Upper lobe of left lung (tissue), 6 donors: ENCODE data around the gene OR6C74. TPM values are rescaled to one million over a fixed set of nuclear protein-coding genes. Genes with fewer than 3 reads are reported as not detected.

Experiments
- ATAC-seq, 2 donors: fragments of 200-7000 bp; cut with Tn5 transposase; one replicate each; pipeline ENCODE4 v1.9.1; 2022; ENCODE audit warnings: mild to moderate bottlenecking in 2 of 2, moderate library complexity in 2 of 2; ENCODE audit not compliant: low FRiP score in 2 of 2
- DNase-seq, 2 donors: peaks; one replicate each; pipeline ENCODE4 v3.0.0-alpha.2; 2019 to 2020
- H3K27ac ChIP-seq, 4 donors: fragments of 200-600 bp; sonication (generic); one replicate each; pipeline ENCODE4 v1.5.1; 2016 to 2019
- H3K27me3 ChIP-seq, 4 donors: fragments of 200-600 bp; sonication (generic); one replicate each; pipeline ENCODE4 v1.5.1; 2017 to 2019
- H3K36me3 ChIP-seq, 4 donors: fragments of 200-600 bp; sonication (generic); one replicate each; pipeline ENCODE4 v1.5.1; 2016 to 2019
- H3K4me1 ChIP-seq, 4 donors: fragments of 200-600 bp; sonication (generic); one replicate each; pipeline ENCODE4 v1.5.1; 2018 to 2019
- H3K4me3 ChIP-seq, 4 donors: fragments of 200-600 bp; sonication (generic); one replicate each; pipeline ENCODE4 v1.5.1; 2017 to 2019; ENCODE audit warnings: mild to moderate bottlenecking in 2 of 4, moderate library complexity in 1 of 4
- H3K9me3 ChIP-seq, 4 donors: fragments of 200-600 bp; sonication (generic); one replicate each; pipeline ENCODE4 v1.5.1; 2018 to 2019
- CTCF ChIP-seq, 6 experiments: fragments of 450-650 bp in 4 of 6; fragments of 200-600 bp in 2 of 6; sonication (generic) in 2 of 6; IDR thresholded peaks; one replicate each; pipeline ENCODE4 v1.5.1; 2016 to 2019; ENCODE audit warnings: antibody characterized with exemption in 6 of 6
- EP300 ChIP-seq, 4 donors: sonication (generic); formaldehyde crosslinking; IDR thresholded peaks; one replicate each; pipeline ENCODE4 v1.5.1; 2017; ENCODE audit warnings: antibody characterized with exemption in 4 of 4, control low read depth in 2 of 4
- POLR2A ChIP-seq, 4 donors: fragments of 450-650 bp; IDR thresholded peaks; one replicate each; pipeline ENCODE4 v1.5.1; 2016 to 2017; ENCODE audit warnings: antibody characterized with exemption in 4 of 4, mild to moderate bottlenecking in 2 of 4
- POLR2AphosphoS5 ChIP-seq, 2 donors: sonication (generic); formaldehyde crosslinking; IDR thresholded peaks; one replicate each; pipeline ENCODE4 v1.5.1; 2017; ENCODE audit warnings: antibody characterized with exemption in 2 of 2
- WGBS, 2 donors: methylation state at CpG; one replicate each; pipeline ENCODE4 v1.1.5; 2017 to 2018; 5-methylcytosine and 5-hydroxymethylcytosine counted together
- total RNA-seq, 6 donors: library from RNA; depleted of rRNA in 4 of 6; stranded (reverse); fragments of >200 nt in 4 of 6; gene quantifications; one replicate each; pipeline versions ENCODE4 v1.1.0 to v1.2.1, GENCODE V29; 2016 to 2021
- donor health status: DM: no; HTN: no; CAD: no; lungs with moderate emphysema.
- donor health status: DM: no; HTN: yes; CAD: no; lungs with severe emphysema.

The OR6C74 gene
- total RNA-seq, 6 donors from 2014 or later, result not detected

DNA sequence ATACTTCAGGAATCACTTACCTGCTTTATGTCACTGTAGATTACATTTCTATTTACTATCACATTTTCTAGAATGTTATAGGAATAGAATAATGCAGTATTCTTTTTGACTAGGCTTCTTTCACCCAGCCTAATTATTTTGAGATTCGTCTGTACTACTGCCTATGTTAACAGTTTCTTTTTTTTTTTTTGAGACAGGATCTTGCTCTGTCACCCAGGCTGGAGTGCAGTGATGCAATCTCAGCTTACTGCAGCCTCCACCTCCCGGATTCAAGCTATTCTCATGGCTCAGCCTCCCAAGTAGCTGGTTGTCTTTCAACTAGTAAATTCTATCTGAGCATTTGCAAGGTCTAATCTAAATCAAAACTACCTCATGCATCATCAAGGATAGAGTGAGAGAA, 45.6 kb downstream of the OR6C74 start:
- no peak overlapping the region for H3K27ac ChIP-seq
- no peaks in the 10 kb centered on the region for H3K4me1 ChIP-seq
- H3K36me3 ChIP-seq, result no peaks in the 10 kb centered on the region
- no peak overlapping the region for H3K4me3 ChIP-seq
- WGBS, 2 donors, result 40 to 44% methylated on average over 2 of the region's 2 CpGs
- H3K9me3 ChIP-seq, result no peaks in the 10 kb centered on the region
- H3K27me3 ChIP-seq, result no peaks in the 10 kb centered on the region
- TF ChIP-seq CTCF (IDR thresholded peaks at IDR 0.05), result no peak
- no peak for TF ChIP-seq POLR2A (IDR thresholded peaks at IDR 0.05)
- no peak for TF ChIP-seq POLR2AphosphoS5 (IDR thresholded peaks at IDR 0.05)
- no peak for TF ChIP-seq EP300 (IDR thresholded peaks at IDR 0.05)
- ATAC-seq (no peak), DNase-seq (no peak)

Other genes with a start within 250 kb of the OR6C74 start
- gene NEUROD4, start 224.6 kb upstream of the OR6C74 start, total RNA-seq, result not detected
- not detected for gene OR9K2, start 118.2 kb upstream of the OR6C74 start, total RNA-seq
- gene OR10A7, start 23.6 kb upstream of the OR6C74 start, total RNA-seq, result not detected
- gene OR6C6, start 52.0 kb downstream of the OR6C74 start, total RNA-seq, result not detected
- gene OR6C1, start 69.7 kb downstream of the OR6C74 start, total RNA-seq, result not detected
- gene OR6C3, start 86.1 kb downstream of the OR6C74 start, total RNA-seq, result not detected
- gene OR6C75, start 118.4 kb downstream of the OR6C74 start, total RNA-seq, result not detected
- gene OR6C65, start 155.9 kb downstream of the OR6C74 start, total RNA-seq, result not detected
- gene OR6C76, start 181.6 kb downstream of the OR6C74 start, total RNA-seq, result not detected
- gene OR6C2, start 199.5 kb downstream of the OR6C74 start, total RNA-seq, result 1 to 10 TPM in 1 of 6 donors, not detected in 5; 2.1 TPM
- gene OR6C70, start 225.5 kb downstream of the OR6C74 start, total RNA-seq, result not detected
- not detected for gene OR6C68, start 247.8 kb downstream of the OR6C74 start, total RNA-seq